Progenitor cell of endocrine pancreas (in vitro differentiated cells): Measurements from ENCODE around the gene DNAJC17. TPM values are rescaled to one million over a fixed set of nuclear protein-coding genes. Genes with fewer than 3 reads are reported as not detected.
A peak's percentile ranks its signal among the peaks of the same experiment; 100 is the strongest.

Source experiments
- DNase-seq: peaks from one replicate; pipeline ENCODE4 v3.0.0; 2021; ENCODE audit warnings: low spot score; ENCODE audit not compliant: unreplicated experiment
- H3K27ac Mint-ChIP-seq: 2 replicates; pipeline ENCODE4 v1.8.0; 2021; ENCODE audit warnings: mild to moderate bottlenecking, moderate library complexity, mixed read lengths
- H3K27me3 Mint-ChIP-seq: 2 replicates; pipeline ENCODE4 v1.8.0; 2021; ENCODE audit warnings: mixed read lengths
- H3K36me3 Mint-ChIP-seq: 2 replicates; pipeline ENCODE4 v1.8.0; 2022; ENCODE audit warnings: mixed read lengths; ENCODE audit not compliant: insufficient read depth
- H3K4me1 Mint-ChIP-seq: 2 replicates; pipeline ENCODE4 v1.8.0; 2021; ENCODE audit warnings: low read depth, mixed read lengths
- H3K4me3 Mint-ChIP-seq: 2 replicates; pipeline ENCODE4 v1.8.0; 2021; ENCODE audit warnings: low read depth, mild to moderate bottlenecking, moderate library complexity, mixed read lengths
- H3K9me3 Mint-ChIP-seq: 2 replicates; pipeline ENCODE4 v1.8.0; 2021; ENCODE audit warnings: low read depth, mixed read lengths
- CTCF ChIP-seq: fragments of 200-600 bp; sonication (generic); IDR thresholded peaks from one replicate; pipeline ENCODE4 v1.5.0; 2021; ENCODE audit warnings: antibody characterized with exemption, mild to moderate bottlenecking; ENCODE audit not compliant: unreplicated experiment
- total RNA-seq: library from RNA; stranded (reverse); gene quantifications from 2 replicates; pipeline ENCODE4 v1.2.1, GENCODE V29; 2021

DNAJC17 gene
- total RNA-seq, 1 donor from 2014 or later, result 41.0 TPM

DNA sequence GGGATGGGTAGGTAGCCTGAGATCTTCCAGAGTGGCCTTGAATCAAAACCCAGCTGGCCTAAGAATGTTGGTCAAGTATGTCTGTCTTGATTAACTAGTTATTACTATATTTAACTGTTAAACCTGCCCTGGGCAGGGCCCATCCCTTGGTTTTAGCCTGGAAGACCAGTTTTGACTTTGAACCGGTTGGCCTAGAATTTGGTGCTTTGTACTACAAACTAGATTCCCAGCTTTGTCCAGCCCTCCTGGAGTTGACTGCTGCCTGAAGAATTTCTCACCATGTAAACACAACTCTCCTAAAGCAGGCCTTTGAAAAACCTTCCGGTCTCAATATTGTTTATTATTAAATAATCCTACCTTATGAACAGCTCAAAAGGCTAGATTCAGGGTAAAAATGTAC, 21.5 kb downstream of the DNAJC17 start:
- Mint-ChIP-seq H3K4me3 (no peak overlapping the region), H3K27me3 (no peaks in the 10 kb centered on the region), H3K9me3 (no peaks in the 10 kb centered on the region), H3K4me1 (peaks cover 28% of the 10 kb centered on the region), H3K36me3 (no peaks in the 10 kb centered on the region), H3K27ac (peak overlapping the region; percentile 50)
- DNase-seq, result no peak
- no peak for TF ChIP-seq CTCF

- Mint-ChIP-seq H3K4me1 (peaks cover 28% of the 10 kb centered on the region), H3K36me3 (no peaks in the 10 kb centered on the region), H3K27ac (no peak overlapping the region), H3K27me3 (no peaks in the 10 kb centered on the region), H3K9me3 (no peaks in the 10 kb centered on the region), H3K4me3 (no peak overlapping the region)
- TF ChIP-seq CTCF, result peak; percentile 7
- DNase-seq, result no peak
Measured at GRCh38 chr15:40785164-40785563, 22.1 kb downstream of the DNAJC17 start.

DNA sequence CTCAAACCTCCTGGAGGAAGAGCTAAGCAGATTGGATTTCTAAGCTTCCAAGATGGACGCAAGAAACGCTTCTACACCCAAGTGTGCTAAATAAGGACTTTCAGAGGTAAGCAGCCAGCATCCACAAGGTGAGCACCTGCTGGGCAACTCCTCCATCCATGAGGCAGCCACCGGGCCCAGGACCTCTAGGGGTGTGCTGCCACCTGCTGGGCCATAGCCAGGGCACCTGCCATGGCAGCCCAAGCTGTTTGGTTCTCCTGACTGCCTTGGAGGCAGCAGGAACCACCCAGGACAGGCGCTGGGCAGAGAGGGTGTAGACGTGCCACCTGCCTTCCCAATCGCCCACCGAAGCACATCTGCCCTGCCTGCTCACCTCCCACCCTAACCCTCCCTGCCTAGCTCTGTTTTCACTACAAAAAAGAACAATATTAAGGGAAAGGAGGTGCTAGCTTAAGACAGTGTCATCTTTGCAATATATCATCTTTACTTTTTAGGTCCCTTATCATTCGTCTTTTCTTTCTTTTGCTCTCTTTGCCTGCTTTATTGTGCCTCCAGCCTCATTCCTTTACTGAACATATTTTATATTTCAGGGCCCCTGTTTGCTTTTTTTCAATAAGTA, 24.6 kb downstream of the DNAJC17 start:
- H3K27ac Mint-ChIP-seq, result no peak overlapping the region
- H3K9me3 Mint-ChIP-seq, result no peaks in the 10 kb centered on the region
- H3K4me3 Mint-ChIP-seq, result no peak overlapping the region
- peaks cover 20% of the 10 kb centered on the region for H3K4me1 Mint-ChIP-seq
- H3K36me3 Mint-ChIP-seq, result peaks cover 3% of the 10 kb centered on the region
- peak; percentile 87 for TF ChIP-seq CTCF
- peak; percentile 68 for DNase-seq
- H3K27me3 Mint-ChIP-seq, result no peaks in the 10 kb centered on the region

- Mint-ChIP-seq H3K4me1 (no peaks in the 10 kb centered on the region), H3K27me3 (no peaks in the 10 kb centered on the region), H3K4me3 (no peak overlapping the region), H3K36me3 (peaks cover 11% of the 10 kb centered on the region), H3K9me3 (no peaks in the 10 kb centered on the region), H3K27ac (no peak overlapping the region)
- TF ChIP-seq CTCF, result no peak
- no peak for DNase-seq
Measured at GRCh38 chr15:40776537-40777141, 30.6 kb downstream of the DNAJC17 start.

DNA sequence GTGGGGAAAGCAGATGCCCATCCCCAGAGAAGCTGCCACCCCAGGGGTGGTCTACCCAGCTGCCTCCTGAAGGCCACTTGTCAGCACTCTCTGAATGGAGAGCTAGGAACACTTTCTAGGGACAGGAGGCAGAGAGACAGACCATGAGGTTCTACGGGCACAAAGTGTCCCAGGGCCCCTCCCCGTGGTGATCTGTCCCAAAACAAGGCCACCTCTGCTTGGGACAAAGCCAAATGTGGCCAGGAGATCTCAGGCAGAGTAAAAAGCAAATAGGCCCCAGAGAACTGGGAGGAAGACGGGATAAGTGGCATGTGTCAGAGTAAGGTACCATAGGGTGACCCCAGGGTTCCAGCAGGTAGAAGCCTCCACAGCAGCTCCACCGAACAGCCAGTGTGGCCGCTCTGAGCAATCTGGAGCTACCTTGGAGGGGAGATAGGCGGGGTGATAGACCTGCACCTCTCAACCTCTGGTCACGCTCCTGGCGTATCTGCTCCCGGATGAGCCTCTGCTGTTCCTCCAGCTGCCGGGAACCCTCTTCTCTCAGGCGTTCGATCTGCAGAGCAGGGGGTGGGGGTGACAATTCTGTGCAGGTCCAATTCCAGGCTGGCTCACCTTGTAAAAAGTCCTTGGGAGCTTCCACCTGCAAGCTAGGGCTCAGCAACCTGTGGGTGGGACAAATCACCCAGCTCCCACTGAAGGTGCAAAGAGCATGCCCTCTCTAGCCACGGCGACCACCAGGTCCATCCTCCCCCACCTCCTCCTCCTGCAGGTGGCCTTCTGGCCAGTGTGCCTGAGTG, 31.3 kb downstream of the DNAJC17 start:
- no peak for DNase-seq
- TF ChIP-seq CTCF, result no peak
- Mint-ChIP-seq H3K36me3 (peaks cover 11% of the 10 kb centered on the region), H3K4me1 (no peaks in the 10 kb centered on the region), H3K4me3 (no peak overlapping the region), H3K27ac (no peak overlapping the region), H3K27me3 (no peaks in the 10 kb centered on the region), H3K9me3 (no peaks in the 10 kb centered on the region)
